Stomach smooth muscle (tissue), 2 donors: Measurements from ENCODE around the gene COX20.

Experiments
- H3K27ac ChIP-seq: one replicate; pipeline ENCODE4 v1.7.0; 2013; ENCODE audit warnings: mild to moderate bottlenecking, low read length, inconsistent platforms
- H3K27me3 ChIP-seq, 2 donors: one replicate each; pipeline ENCODE4 v1.7.0; 2013; ENCODE audit warnings: low read length in 2 of 2; ENCODE audit not compliant: insufficient read depth in 2 of 2, control insufficient read depth in 1 of 2
- H3K36me3 ChIP-seq, 2 donors: one replicate each; pipeline ENCODE4 v1.7.0; 2013; ENCODE audit warnings: low read length in 2 of 2; ENCODE audit not compliant: control insufficient read depth in 2 of 2, insufficient read depth in 2 of 2
- H3K4me1 ChIP-seq: one replicate; pipeline ENCODE4 v1.7.0; 2013; ENCODE audit warnings: low read length; ENCODE audit not compliant: control insufficient read depth, insufficient read depth
- H3K4me3 ChIP-seq, 2 donors: one replicate each; pipeline ENCODE4 v1.7.0; 2013; ENCODE audit warnings: low read length in 2 of 2
- H3K9ac ChIP-seq, 2 donors: one replicate each; pipeline ENCODE4 v1.7.0; 2013; ENCODE audit warnings: low read length in 2 of 2, mild to moderate bottlenecking in 1 of 2
- H3K9me3 ChIP-seq, 2 donors: one replicate each; pipeline ENCODE4 v1.7.0; 2013; ENCODE audit warnings: low read length in 2 of 2; ENCODE audit not compliant: control insufficient read depth in 2 of 2
- donor health status: healthy.
- donor health status: Pancreatic carcinoma.

Gene COX20

GRCh38 chr1:244801246-244801645, 34.2 kb upstream of the COX20 start:
- Histone ChIP-seq H3K27ac (no peak overlapping the region), H3K9me3 (no peaks in the 10 kb centered on the region), H3K9ac (no peak overlapping the region), H3K4me3 (no peak overlapping the region), H3K27me3 (no peaks in the 10 kb centered on the region), H3K36me3 (no peaks in the 10 kb centered on the region), H3K4me1 (no peaks in the 10 kb centered on the region)

DNA sequence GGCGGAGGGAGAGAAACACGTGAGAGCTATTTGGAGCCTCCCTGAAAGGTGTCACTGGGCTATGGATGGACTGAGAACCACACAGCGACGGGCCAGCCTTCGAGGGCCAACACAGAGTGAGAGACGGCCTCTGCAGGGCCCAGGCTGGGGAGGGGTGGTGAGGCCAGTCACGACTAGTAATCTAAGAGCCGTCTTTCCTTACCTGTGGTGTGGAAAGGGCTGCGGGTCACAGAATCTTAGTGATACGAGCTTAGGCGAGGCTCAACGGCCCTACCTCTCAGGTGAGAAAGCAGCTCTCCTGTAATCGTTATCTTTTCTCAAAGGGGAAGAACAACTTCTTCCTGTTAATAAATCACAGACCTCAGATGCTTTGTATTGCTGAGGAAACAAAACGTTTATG, 33.4 kb upstream of the COX20 start:
- no peak overlapping the region for H3K27ac ChIP-seq
- H3K36me3 ChIP-seq: no peaks in the 10 kb centered on the region
- no peaks in the 10 kb centered on the region for H3K9me3 ChIP-seq
- H3K27me3 ChIP-seq: no peaks in the 10 kb centered on the region
- no peak overlapping the region for H3K4me3 ChIP-seq
- no peak overlapping the region for H3K9ac ChIP-seq
- H3K4me1 ChIP-seq: no peaks in the 10 kb centered on the region

DNA sequence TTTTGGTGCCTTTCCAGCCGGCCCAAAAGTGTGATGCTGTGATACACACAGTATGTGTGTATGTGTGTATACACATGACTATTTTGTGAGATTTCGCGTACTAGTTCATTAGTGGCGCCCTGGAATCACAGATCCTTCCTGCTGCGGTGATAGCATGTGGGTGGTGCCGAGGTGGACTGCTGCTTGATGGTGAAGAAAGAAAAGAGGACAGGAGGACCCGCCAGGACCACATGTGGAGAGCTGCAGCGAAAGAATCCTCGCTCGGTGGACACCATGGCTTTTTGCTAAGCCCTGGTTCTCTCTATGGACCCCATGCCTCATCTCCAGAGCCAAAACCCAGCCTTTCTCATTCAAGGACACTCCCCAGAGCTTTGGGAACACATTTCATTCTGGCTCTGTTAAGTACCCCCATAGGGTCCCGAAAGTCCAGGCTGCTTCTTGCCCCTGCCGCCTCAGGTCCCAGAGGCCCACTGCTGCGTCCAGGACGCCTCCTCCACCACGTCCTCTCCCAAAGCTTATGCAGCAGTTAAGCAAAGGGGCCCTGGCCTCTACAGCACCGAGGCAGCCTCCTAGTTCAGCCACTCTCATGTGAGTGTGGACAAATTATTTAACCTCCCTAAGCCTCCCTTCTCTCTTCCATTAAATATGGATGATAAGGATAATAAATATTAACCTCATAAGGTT, 32.8 kb upstream of the COX20 start:
- H3K9ac ChIP-seq: no peak overlapping the region
- no peak overlapping the region for H3K4me3 ChIP-seq
- H3K27ac ChIP-seq: no peak overlapping the region
- no peaks in the 10 kb centered on the region for H3K4me1 ChIP-seq
- H3K36me3 ChIP-seq: no peaks in the 10 kb centered on the region
- H3K9me3 ChIP-seq: no peaks in the 10 kb centered on the region
- no peaks in the 10 kb centered on the region for H3K27me3 ChIP-seq

GRCh38 chr1:244804841-244805240, 30.6 kb upstream of the COX20 start:
- Histone ChIP-seq H3K4me1 (no peaks in the 10 kb centered on the region), H3K27me3 (no peaks in the 10 kb centered on the region)

DNA sequence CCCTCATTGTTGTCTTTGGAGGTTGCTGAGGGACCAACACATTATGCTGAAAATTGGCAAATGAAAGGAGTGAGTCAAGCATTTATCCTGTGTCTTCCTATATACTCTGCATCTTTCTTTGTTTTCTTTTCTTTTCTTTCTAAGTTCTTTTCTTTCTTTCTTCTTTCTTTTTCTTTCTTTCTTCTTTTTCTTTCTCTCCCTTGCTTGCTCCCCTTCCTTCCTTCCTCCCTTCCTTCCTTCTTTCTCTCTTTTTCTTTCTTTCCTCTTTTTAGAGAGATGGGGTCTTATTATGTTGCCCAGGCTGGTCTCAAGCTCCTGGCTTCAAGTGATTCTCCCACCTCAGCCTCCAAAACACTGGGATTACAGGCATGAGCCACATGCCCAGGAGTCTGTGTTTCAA, 28.3 kb upstream of the COX20 start:
- H3K36me3 ChIP-seq: no peaks in the 10 kb centered on the region
- no peak overlapping the region for H3K27ac ChIP-seq
- H3K27me3 ChIP-seq: no peaks in the 10 kb centered on the region
- H3K9ac ChIP-seq: no peak overlapping the region
- no peak overlapping the region for H3K4me3 ChIP-seq
- no peaks in the 10 kb centered on the region for H3K9me3 ChIP-seq
- H3K4me1 ChIP-seq: no peaks in the 10 kb centered on the region

More at GRCh38 chr1:244804841-244805240, 30.6 kb upstream of the COX20 start:
- H3K27ac ChIP-seq: no peak overlapping the region
- H3K4me3 ChIP-seq: no peak overlapping the region
- H3K36me3 ChIP-seq: no peaks in the 10 kb centered on the region
- no peaks in the 10 kb centered on the region for H3K9me3 ChIP-seq
- H3K9ac ChIP-seq: no peak overlapping the region

DNA sequence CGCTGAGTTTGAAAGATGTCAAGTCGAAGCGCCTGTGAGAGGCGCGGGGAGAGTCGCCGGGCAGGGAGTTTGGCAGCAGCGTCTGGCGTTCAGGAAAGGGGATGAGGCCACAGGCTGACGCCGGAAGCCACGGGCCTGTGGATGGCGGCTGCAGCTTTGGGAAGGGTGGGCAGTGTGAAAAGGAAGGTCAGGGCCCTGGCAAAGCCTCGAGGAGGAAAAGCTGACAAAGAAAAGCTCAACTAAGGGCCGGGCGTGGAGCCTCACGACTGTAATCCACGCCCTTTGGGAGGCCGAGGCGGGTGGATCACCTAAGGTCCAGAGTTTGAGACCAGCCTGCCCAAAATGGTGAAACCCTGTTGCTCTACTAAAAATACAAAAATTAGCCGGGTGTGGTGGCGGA, 25.2 kb upstream of the COX20 start:
- Histone ChIP-seq H3K9me3 (no peaks in the 10 kb centered on the region), H3K9ac (no peak overlapping the region), H3K27ac (no peak overlapping the region), H3K4me1 (no peaks in the 10 kb centered on the region), H3K27me3 (no peaks in the 10 kb centered on the region), H3K36me3 (no peaks in the 10 kb centered on the region), H3K4me3 (no peak overlapping the region)

GRCh38 chr1:244813327-244813726, 22.1 kb upstream of the COX20 start:
- Histone ChIP-seq H3K4me3 (no peak overlapping the region), H3K27ac (no peak overlapping the region), H3K27me3 (no peaks in the 10 kb centered on the region)

DNA sequence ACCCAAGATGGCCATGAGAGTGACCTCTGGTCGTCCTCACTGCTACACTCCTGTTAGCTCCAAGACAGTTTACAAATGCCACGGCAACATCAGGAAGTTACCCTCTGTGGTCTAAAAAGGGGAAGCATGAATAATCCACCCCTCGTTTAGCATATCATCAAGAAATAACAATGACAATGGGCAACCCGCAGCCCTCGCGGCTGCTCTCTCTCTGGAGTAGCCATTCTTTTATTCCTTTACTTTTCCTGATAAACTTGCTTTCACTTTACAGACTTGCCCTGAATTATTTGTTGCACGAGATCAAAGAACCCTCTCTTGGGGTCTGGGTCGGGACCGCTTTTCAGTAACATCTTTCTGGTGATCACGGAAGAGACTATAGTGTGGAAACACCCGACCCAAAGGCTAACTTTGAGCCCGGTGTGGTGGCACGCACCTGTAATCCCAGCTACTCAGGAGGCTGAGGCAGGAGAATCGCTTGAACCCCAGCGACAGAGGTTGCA, 19.8 kb upstream of the COX20 start:
- no peaks in the 10 kb centered on the region for H3K36me3 ChIP-seq
- H3K27ac ChIP-seq: no peak overlapping the region
- H3K9me3 ChIP-seq: no peaks in the 10 kb centered on the region
- no peak overlapping the region for H3K9ac ChIP-seq
- H3K4me1 ChIP-seq: no peaks in the 10 kb centered on the region
- no peak overlapping the region for H3K4me3 ChIP-seq
- H3K27me3 ChIP-seq: no peaks in the 10 kb centered on the region

More at GRCh38 chr1:244813327-244813726, 22.1 kb upstream of the COX20 start:
- no peak overlapping the region for H3K9ac ChIP-seq
- no peaks in the 10 kb centered on the region for H3K36me3 ChIP-seq
- H3K9me3 ChIP-seq: no peaks in the 10 kb centered on the region
- no peaks in the 10 kb centered on the region for H3K4me1 ChIP-seq

- Histone ChIP-seq H3K27ac (no peak overlapping the region), H3K36me3 (no peaks in the 10 kb centered on the region), H3K9ac (no peak overlapping the region), H3K9me3 (no peaks in the 10 kb centered on the region), H3K27me3 (no peaks in the 10 kb centered on the region), H3K4me1 (no peaks in the 10 kb centered on the region), H3K4me3 (no peak overlapping the region)
Measured at GRCh38 chr1:244817415-244817894, 18.0 kb upstream of the COX20 start.

DNA sequence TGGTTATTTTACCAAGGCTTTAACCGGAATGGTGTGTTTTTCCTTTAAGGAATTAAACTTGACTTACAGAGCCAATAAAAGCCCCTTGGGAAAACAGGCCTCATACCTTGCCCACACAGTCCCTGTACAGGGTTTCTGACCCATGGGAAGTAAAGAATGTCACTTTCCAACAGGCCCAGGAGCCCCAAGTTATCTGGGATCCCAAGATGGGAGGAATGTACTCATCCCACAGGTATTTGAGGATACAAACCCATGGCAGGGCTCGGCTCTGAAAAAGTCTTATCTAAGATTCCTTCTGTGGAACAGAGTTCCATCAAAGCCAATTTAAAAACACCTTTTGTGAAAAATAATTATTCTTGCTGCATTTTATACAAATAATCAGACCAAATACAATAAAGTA, 15.3 kb upstream of the COX20 start:
- no peak overlapping the region for H3K9ac ChIP-seq
- no peaks in the 10 kb centered on the region for H3K9me3 ChIP-seq
- H3K27ac ChIP-seq: no peak overlapping the region
- no peaks in the 10 kb centered on the region for H3K27me3 ChIP-seq
- H3K4me3 ChIP-seq: no peak overlapping the region
- no peaks in the 10 kb centered on the region for H3K4me1 ChIP-seq
- H3K36me3 ChIP-seq: no peaks in the 10 kb centered on the region

DNA sequence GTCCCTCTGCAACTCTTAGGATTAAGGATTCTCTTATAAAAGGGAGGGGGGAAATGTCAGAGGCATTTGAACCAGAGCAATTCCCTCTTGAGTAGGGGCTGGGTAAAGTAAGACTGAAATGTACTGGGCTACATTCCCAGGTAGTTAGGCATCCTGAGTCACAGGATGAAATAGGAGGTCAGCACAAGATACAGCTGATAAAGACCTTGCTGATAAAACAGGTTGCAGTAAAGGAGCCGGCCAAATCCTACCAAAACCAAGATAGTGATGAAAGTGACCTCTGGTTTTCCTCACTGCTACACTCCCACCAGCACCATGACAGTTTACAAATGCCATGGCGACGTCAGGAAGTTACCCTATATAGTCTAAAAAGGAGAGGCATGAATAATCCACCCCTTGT, 14.3 kb upstream of the COX20 start:
- Histone ChIP-seq H3K36me3 (no peaks in the 10 kb centered on the region), H3K9ac (no peak overlapping the region), H3K4me1 (no peaks in the 10 kb centered on the region), H3K27ac (no peak overlapping the region), H3K4me3 (no peak overlapping the region), H3K27me3 (no peaks in the 10 kb centered on the region), H3K9me3 (no peaks in the 10 kb centered on the region)
